ENCODE data around the gene CELSR1.

Gene CELSR1

GRCh38 chr22:46439576-46440465, 97.6 kb downstream of the CELSR1 start:
- no peak for DNase-seq

GRCh38 chr22:46439111-46439510, 98.3 kb downstream of the CELSR1 start:
- DNase-seq = no peak

GRCh38 chr22:46437671-46438440, 99.6 kb downstream of the CELSR1 start:
- no peak for DNase-seq

GRCh38 chr22:46436595-46437175, 100.7 kb downstream of the CELSR1 start:
- DNase-seq = no peak

- DNase-seq = no peak
These were observed 104.1 kb downstream of the CELSR1 start for GRCh38 chr22:46433318-46433717.

DNA sequence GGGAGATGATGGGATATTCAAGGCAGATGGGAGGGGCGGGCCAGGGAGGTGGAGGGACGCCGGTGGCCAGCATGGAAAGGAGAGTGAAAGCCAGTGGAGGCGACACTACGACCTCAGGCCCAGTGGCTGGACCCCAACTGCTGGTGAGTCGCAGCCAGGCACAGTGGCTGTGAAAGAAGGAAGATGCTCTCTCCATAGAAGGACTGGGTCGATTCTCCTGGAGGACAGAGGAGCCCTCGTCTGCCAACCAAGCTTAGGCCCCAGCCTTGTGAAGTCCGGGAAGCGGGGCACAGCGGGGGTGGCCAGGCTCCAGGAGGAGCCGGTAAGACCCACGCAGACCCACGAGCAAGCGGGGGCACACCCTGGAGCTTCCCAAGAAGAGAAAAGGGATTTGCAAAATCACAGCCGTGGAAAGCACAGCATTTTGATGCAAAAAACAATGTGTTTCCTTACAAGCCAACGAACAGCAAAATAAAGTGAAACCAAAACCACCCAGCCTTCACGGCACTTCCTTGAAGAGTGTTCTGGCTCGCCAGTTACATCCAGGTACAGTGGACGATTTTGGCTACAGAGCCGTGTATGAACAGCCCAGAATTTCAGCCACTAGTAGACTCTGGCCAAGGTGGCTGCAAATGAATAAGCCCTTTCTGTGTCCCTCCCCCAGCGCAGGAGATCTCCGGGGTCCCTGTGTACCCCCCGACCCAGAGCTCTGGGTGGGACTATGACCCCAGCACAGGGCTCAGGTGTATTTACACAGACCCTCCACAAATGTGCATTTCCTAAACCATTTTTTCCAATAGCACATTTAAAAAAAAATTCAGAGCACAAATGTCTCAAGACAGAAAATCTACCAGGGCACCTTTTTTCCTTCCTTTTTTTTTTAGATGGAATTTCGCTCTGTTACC, 105.0 kb downstream of the CELSR1 start:
- peak; percentile 36 for DNase-seq

- no peak for DNase-seq
These were observed 106.2 kb downstream of the CELSR1 start for GRCh38 chr22:46430961-46431838.

DNA sequence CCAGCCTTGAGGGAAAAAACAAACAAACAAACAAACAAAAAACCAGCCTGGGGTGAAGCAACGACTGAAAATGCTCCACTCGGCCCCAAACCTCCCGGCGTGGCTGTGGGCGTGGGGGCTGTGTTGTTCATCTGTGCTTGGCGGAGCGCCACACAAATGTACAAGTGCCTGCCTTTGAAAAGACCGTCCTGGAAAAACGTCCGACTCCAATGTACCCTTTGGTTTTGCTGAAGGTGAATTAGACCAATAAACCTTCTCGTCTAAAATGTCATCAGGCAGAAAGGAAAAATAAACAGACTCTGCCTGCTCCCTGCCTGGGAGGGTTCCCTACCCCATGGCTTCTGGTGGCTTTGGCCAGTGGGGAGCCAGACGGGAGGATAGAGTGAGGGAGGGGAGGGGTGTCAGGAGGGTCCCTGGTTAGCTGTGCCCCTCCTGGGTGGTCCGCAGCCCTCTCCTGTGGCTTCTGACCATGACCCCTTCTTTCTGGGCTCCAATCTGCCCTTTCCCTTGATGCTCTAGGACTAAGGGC, 108.0 kb downstream of the CELSR1 start:
- DNase-seq = no peak

- no peak for DNase-seq
These were observed 108.7 kb downstream of the CELSR1 start for GRCh38 chr22:46428602-46429324.

DNA sequence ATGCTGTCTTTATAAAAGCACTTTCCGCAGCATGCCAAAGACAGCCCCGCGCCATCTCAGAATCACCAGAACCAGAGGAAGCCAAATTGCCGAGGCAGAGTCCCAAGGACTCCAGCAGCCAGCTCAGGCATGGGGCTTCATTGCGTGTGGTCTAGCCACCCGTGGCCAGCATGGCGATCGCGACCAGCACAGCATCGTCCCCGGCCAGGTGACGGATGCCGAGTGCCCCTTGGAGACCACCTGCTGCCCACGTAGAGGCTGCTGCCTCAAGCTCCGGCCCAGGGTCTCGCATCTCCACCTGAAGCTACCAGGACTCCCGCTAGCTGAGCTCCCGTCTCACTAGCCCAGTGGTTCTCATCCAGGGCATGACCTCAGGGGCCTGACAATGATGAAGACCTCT, 109.2 kb downstream of the CELSR1 start:
- DNase-seq = no peak

- DNase-seq = no peak
These were observed 112.4 kb downstream of the CELSR1 start for GRCh38 chr22:46425016-46425415.

DNA sequence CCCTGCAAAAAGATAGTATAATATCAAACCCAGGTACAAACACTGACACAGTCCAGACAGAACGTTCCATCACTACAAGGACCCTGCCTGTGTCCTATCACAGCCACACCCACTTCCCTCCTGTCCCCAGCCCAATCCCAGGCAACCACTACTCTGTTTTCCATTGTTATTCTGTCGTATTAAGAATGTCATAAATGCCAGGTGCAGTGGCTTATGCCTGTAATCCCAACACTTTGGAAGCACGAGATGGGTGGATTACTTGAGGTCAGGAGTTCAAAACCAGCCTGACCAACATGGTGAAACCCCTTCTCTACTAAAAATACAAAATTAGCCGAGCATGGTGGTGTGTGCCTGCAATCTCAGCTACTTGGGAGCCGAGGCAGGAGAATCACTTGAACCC, 112.9 kb downstream of the CELSR1 start:
- DNase-seq = no peak

DNA sequence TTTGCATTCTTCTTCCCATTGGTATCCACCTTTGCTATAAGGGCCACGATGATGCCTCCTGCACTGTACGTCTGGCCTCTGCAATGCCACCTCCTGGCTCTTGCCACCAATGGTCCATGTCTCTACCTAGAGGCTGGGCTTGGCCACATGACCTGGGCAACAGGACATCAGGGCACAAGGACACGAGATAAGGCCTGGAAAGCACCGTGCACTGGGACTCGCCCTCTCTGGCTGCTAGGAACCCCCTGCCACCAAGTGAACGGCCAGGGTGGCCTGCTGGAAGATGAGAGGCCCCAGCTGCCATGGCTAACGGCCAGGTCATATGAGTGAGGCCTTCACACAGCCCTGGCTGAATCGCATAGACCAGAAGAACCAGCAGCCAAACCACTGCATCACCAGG, 114.5 kb downstream of the CELSR1 start:
- DNase-seq = no peak

GRCh38 chr22:46421267-46421666, 116.2 kb downstream of the CELSR1 start:
- DNase-seq = peak; percentile 39

DNA sequence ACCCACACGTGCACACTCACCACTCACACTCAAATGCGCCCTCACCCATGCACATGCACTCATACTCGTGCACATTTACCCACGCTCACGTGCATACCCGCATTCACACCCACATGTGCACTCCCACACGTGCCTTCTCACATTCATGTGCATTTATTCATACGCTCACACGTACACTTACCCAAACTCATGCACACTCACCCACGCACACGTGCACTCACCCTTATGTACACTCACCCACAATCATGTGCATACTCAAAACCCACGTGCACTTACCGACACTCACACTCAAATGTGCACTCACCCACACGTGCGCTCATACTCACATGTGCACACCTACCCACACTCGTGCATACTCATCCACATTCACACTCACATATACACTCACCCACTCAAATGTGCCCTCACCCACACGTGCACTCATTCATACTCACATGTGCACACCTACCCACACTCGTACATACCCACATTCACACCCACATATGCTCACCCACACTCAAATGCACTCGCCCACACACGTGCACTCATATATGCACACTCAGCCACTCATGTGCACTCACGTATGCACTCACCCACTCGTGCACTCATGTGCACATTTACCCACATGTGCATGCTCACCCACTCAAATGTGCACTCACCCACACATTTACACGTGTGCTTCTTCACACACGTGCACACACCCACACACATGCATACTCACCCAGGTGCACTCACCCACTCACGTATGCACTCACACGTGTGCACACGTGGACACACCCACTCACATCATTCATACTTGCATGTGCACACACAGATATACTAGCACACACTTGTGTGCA, 117.5 kb downstream of the CELSR1 start:
- no peak for DNase-seq

DNA sequence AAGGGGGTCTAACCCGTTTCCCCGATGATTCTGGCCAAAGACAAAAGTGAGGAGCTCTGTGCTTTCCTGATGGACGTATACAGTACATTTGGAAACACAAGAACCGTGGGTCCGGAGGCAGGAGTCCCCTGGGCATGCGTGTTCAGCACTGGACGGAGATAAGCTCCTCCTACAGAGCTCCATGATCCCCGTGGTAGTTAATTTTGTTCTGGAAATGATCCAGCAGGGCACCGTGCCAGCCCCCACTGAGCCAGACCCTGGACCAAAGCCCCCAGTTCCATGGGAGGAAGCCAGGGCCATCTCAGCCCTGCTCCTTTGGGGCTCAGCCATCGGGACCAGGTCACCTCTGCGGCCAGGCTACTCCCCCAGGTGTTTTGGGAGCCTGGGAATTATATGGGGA, 118.6 kb downstream of the CELSR1 start:
- DNase-seq = no peak

GRCh38 chr22:46417769-46418168, 119.7 kb downstream of the CELSR1 start:
- no peak for DNase-seq

DNA sequence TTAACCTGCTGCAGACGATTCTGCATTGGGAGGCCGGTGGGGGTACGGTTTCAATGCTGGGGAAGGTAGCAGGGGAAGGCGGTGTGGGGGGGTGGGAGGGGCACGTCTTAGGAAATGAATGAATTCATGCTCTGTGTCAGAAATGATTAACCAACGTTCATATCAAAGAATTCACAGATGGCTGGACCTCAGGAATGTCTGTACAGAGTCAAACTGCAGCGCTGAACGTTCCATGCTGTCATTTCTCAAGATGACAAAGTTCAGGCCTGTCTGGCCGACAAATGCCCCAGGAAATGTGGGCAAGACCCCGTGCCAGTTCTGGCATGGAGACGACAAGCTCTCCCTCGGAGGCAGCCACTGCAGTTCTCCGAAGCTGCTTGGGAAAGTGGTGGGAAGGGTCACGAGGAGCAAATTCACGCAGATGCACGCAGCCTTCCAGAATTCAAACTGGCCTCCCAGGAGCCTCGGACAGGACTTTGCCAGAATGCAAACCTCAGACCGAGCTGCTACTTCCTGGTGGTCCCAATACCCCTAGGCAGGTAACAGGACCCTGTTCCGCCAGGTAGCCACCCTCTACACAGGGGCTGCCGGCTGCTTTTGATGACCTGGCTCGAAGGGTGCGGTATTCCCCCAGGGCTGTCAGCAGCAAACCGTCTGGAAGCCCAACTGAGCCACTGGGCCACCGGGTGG, 120.4 kb downstream of the CELSR1 start:
- no peak for DNase-seq

DNA sequence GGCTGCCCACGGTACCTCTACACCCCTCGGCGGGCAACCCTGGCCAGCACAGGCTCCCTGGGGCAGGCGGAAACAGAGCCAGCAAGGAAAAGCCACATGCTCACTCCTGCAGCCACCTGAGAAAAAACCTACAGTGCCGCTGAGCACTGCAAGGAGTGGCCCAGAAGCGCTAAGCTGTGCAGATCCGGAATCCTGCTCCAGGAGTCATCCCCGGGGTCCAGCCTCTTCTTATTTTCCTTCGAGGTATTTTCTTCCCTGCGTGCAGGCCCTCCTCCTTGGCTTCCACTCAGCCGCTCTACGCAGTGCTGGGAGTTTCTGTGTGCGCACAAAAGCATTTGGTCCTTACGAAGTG, 120.9 kb downstream of the CELSR1 start:
- no peak for DNase-seq
